Smooth muscle cell of the brain vasculature (primary cell): Measurements from ENCODE around the gene XKR8.

Source experiments
- DNase-seq: peaks from one replicate; pipeline ENCODE4 v3.0.0-alpha.2; 2012; ENCODE audit warnings: low read depth, low spot score

XKR8 gene

GRCh38 chr1:27959792-27960603 is at the start of gene XKR8:
Gene XKR8, plus strand, starts transcription at chr1:27959973. Its CDS starts 97 bp downstream, at chr1:27960070.
- no peak for DNase-seq

GRCh38 chr1:27912429-27912828 is 47.3 kb upstream of the XKR8 start:
- DNase-seq: no peak

GRCh38 chr1:27915082-27915575 is 44.6 kb upstream of the XKR8 start:
- no peak for DNase-seq

- DNase-seq: no peak
Measured at GRCh38 chr1:27922272-27922671, 37.5 kb upstream of the XKR8 start.

- DNase-seq: no peak
Measured at GRCh38 chr1:27928216-27928954, 31.4 kb upstream of the XKR8 start.

- DNase-seq: no peak
Measured at GRCh38 chr1:27931184-27931583, 28.6 kb upstream of the XKR8 start.

- DNase-seq: no peak
Measured at GRCh38 chr1:27931759-27932158, 28.0 kb upstream of the XKR8 start.

GRCh38 chr1:27934818-27935549 is 24.8 kb upstream of the XKR8 start, which contains the start of gene SMPDL3B:
Gene SMPDL3B, plus strand, starts transcription at chr1:27935000. Its CDS starts 184 bp downstream, at chr1:27935184.
- DNase-seq: no peak

GRCh38 chr1:27935721-27936120 is 24.1 kb upstream of the XKR8 start:
- no peak for DNase-seq

GRCh38 chr1:27936370-27936769 is 23.4 kb upstream of the XKR8 start:
- no peak for DNase-seq

- no peak for DNase-seq
Measured at GRCh38 chr1:27937524-27937836, 22.3 kb upstream of the XKR8 start.

- no peak for DNase-seq
Measured at GRCh38 chr1:27938488-27938887, 21.3 kb upstream of the XKR8 start.

GRCh38 chr1:27940297-27940696 is 19.5 kb upstream of the XKR8 start:
- no peak for DNase-seq

GRCh38 chr1:27940870-27941560 is 18.8 kb upstream of the XKR8 start:
- DNase-seq: no peak

GRCh38 chr1:27941671-27942540 is 17.9 kb upstream of the XKR8 start:
- no peak for DNase-seq

GRCh38 chr1:27945020-27945419 is 14.8 kb upstream of the XKR8 start:
- no peak for DNase-seq

GRCh38 chr1:27949027-27949426 is 10.7 kb upstream of the XKR8 start:
- DNase-seq: no peak

GRCh38 chr1:27951396-27951795 is 8.4 kb upstream of the XKR8 start:
- DNase-seq: no peak

GRCh38 chr1:27952147-27952546 is 7.6 kb upstream of the XKR8 start:
- DNase-seq: no peak

GRCh38 chr1:27954186-27954585 is 5.6 kb upstream of the XKR8 start:
- no peak for DNase-seq

GRCh38 chr1:27955076-27955475 is 4.7 kb upstream of the XKR8 start:
- no peak for DNase-seq
